ENCODE results near the gene USF3. TPM values are rescaled to one million over a fixed set of nuclear protein-coding genes. Genes with fewer than 3 reads are reported as not detected.

Gene USF3
- total RNA-seq, 2 experiments from 2014 or later: 11.7 to 18.1 TPM

DNA sequence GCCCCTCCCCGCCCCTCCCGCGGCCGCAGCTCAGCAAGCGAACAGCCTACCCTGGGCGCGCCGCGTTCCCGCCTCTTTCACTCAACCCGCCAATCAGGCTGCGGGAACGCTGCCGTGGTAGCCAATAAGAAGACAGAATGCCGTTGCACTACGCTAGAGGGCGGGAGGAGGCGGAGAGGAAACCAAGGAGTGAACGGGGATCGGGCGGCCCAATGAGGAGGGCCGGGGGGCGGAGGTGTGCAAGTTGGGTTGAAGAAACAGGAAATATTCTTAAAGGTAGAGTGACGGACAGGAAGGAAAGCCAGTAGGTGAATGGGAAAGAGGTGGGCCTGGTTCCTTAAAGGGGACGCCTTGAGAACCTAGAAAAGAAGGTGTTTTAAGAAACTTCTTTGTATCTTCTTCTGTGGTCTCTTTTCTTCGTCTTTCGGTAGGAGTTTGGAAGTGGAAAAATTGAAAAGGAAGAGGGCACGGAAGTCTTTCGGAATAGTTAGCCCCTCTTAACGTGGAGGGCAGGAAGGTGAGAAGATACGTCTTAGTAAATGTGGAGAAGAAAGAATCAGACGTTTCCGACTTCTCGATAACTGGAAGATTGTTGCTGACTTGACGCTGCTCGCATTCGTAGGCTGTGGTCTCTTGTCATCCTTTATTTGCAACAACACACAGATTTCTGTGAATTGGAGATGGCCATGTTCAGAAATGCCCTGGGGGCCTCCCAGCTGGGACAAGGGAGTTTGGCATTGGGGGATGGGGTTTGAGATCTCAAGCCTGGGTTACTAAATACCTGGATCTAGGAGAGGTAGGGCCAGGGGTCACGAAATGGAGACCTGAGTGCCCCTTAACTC, 437 bp upstream of the USF3 start:
- BruUV-seq (replicated peaks): TSS peak; percentile 90
- H3K79me2 ChIP-seq (ENCODE audit: insufficient read depth, low read depth, low read length): peaks cover 32% of the 10 kb centered on the region; the same call in 1 of the 2 replicates
- H2AFZ ChIP-seq (ENCODE audit: low read length): peak overlapping the region; percentile 97
- TF ChIP-seq, protein P1, sequence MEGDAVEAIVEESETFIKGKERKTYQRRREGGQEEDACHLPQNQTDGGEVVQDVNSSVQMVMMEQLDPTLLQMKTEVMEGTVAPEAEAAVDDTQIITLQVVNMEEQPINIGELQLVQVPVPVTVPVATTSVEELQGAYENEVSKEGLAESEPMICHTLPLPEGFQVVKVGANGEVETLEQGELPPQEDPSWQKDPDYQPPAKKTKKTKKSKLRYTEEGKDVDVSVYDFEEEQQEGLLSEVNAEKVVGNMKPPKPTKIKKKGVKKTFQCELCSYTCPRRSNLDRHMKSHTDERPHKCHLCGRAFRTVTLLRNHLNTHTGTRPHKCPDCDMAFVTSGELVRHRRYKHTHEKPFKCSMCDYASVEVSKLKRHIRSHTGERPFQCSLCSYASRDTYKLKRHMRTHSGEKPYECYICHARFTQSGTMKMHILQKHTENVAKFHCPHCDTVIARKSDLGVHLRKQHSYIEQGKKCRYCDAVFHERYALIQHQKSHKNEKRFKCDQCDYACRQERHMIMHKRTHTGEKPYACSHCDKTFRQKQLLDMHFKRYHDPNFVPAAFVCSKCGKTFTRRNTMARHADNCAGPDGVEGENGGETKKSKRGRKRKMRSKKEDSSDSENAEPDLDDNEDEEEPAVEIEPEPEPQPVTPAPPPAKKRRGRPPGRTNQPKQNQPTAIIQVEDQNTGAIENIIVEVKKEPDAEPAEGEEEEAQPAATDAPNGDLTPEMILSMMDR (conservative IDR thresholded peaks at IDR 0.05; ENCODE audit: low read length): no peak
- TF ChIP-seq EZH2phosphoT487 (IDR thresholded peaks at IDR 0.05; ENCODE audit: borderline replicate concordance, low read depth, low read length): no peak
- peak overlapping the region; percentile 85 for H3K4me3 ChIP-seq (ENCODE audit: low read depth, low read length, poor library complexity, severe bottlenecking)
- H3K27ac ChIP-seq (ENCODE audit: low read depth, low read length, poor library complexity, severe bottlenecking): peak overlapping the region; percentile 67
- ChIA-PET POLR2A (interaction anchor here (0.6 to 1.6 kb wide), 9 partner anchors 9 to 430 kb away, joined by 3 to 5 read pairs (median 4); partner anchors contain the start of genes ATP6V1A and NAA50), CTCF (ENCODE audit: unreplicated experiment) (interaction anchor here (0.7 kb wide), 1 partner anchor 9 kb away, joined by 3 read pairs; no protein-coding TSS in a partner anchor)
- intact Hi-C loops (cut with micrococcal nuclease; ENCODE audit: unreplicated experiment): loop anchor here (1.0 kb wide), 1 partner anchor 48 kb away; no protein-coding TSS in a partner anchor
- no peaks in the 10 kb centered on the region for H4K20me1 ChIP-seq (ENCODE audit: insufficient read depth, low read length)
- peaks cover 19% of the 10 kb centered on the region for H3K4me1 ChIP-seq (ENCODE audit: insufficient read depth, low read length, poor library complexity, severe bottlenecking)
- peak; percentile 99 for DNase-seq (ENCODE audit: low spot score)
- H3K9me3 ChIP-seq (ENCODE audit: low read length): no peaks in the 10 kb centered on the region
- H3K36me3 ChIP-seq (ENCODE audit: insufficient read depth, low read length): no peaks in the 10 kb centered on the region
- H3K4me2 ChIP-seq (ENCODE audit: low read length): peak overlapping the region; percentile 94
- no peaks in the 10 kb centered on the region for H3K9me2 ChIP-seq (ENCODE audit: insufficient read depth, low read length)

DNA sequence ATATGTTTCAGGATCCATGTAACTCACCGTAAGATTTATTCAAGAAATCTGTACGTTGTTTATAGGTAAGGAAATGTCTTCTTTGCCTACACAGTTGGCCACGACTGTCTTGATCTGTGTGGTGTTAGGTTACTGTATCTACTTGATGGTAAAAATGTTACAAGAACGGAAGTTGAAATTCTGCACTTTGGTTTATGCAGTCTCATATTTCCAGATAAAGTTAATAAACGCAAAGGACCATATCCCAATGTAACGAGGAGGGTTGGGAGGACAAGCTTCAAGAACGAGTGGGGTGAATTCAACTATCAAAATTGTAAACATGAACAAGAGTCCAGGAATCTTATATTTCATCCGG, 1.0 kb downstream of the USF3 start:
- TF ChIP-seq, protein P1 (conservative IDR thresholded peaks at IDR 0.05; ENCODE audit: low read length): no peak
- no peak for TF ChIP-seq EZH2phosphoT487 (IDR thresholded peaks at IDR 0.05; ENCODE audit: borderline replicate concordance, low read depth, low read length)
- H3K79me2 ChIP-seq (ENCODE audit: insufficient read depth, low read depth, low read length): peaks cover 32% of the 10 kb centered on the region; the same call in 1 of the 2 replicates
- POLR2A ChIA-PET: interaction anchor here (0.5 to 1.6 kb wide), 7 partner anchors 8 to 399 kb away, joined by 3 to 5 read pairs (median 4); partner anchors contain the start of genes ATP6V1A and NAA50

More for the DNA sequence above, 1.0 kb downstream of the USF3 start:
- peak; percentile 24 for DNase-seq (ENCODE audit: low spot score)
- Histone ChIP-seq H3K9me3 (ENCODE audit: low read length) (no peaks in the 10 kb centered on the region), H3K4me1 (ENCODE audit: insufficient read depth, low read length, poor library complexity, severe bottlenecking) (peaks cover 19% of the 10 kb centered on the region), H3K36me3 (ENCODE audit: insufficient read depth, low read length) (no peaks in the 10 kb centered on the region), H3K4me3 (ENCODE audit: low read depth, low read length, poor library complexity, severe bottlenecking) (peak overlapping the region; percentile 75), H3K27ac (ENCODE audit: low read depth, low read length, poor library complexity, severe bottlenecking) (peak overlapping the region; percentile 44), H2AFZ (ENCODE audit: low read length) (peak overlapping the region; percentile 77; the same call in 1 of the 2 replicates), H3K9me2 (ENCODE audit: insufficient read depth, low read length) (no peaks in the 10 kb centered on the region), H3K4me2 (ENCODE audit: low read length) (peak overlapping the region; percentile 85), H4K20me1 (ENCODE audit: insufficient read depth, low read length) (no peaks in the 10 kb centered on the region)
- BruUV-seq (replicated peaks): TSS peak; percentile 71
- intact Hi-C loops (cut with micrococcal nuclease; ENCODE audit: unreplicated experiment): no loop called here
- CTCF ChIA-PET (ENCODE audit: unreplicated experiment): interaction anchor here (1.0 kb wide), 1 partner anchor 88 kb away, joined by 3 read pairs; no protein-coding TSS in a partner anchor

All from OCI-LY7 (cell line).